BJ (cell line): Measurements from ENCODE around the gene CDR2. TPM values are rescaled to one million over a fixed set of nuclear protein-coding genes. Genes with fewer than 3 reads are reported as not detected.

Source experiments
- CTCF ChIA-PET: fragments of 350-600 bp; formaldehyde crosslinking; extraction: SDS; loops from one replicate; lab custom pipeline; 2021; ENCODE audit warnings: antibody characterized with exemption, inconsistent platforms; lab: Yijun Ruan, JAX
- POLR2A ChIA-PET: fragments of 300-600 bp; sonication (Branson Sonifier 250); formaldehyde crosslinking; extraction: SDS; loops from one replicate; lab custom pipeline; 2021; ENCODE audit warnings: antibody characterized with exemption; lab: Charles Lee
- DNase-seq: peaks from one replicate; pipeline ENCODE4 v3.0.0-alpha.2; 2011; ENCODE audit warnings: low read depth
- H3K27me3 ChIP-seq: 2 replicates; pipeline ENCODE4 v1.6.0; 2011; ENCODE audit warnings: low read length; ENCODE audit not compliant: control insufficient read depth, insufficient read depth
- H3K36me3 ChIP-seq: 2 replicates; pipeline ENCODE4 v1.5.1; 2011; ENCODE audit warnings: low read length; ENCODE audit not compliant: control insufficient read depth, insufficient read depth
- H3K4me3 ChIP-seq: 2 replicates; pipeline ENCODE4 v1.5.1; 2011; ENCODE audit warnings: low read depth, mild to moderate bottlenecking, control low read depth, low read length
- CTCF ChIP-seq: IDR thresholded peaks from 2 replicates; pipeline ENCODE4 v1.5.1; 2011; ENCODE audit warnings: low read depth, mild to moderate bottlenecking, control low read depth, inconsistent platforms, low read length, moderate library complexity; ENCODE audit not compliant: insufficient read depth
- polyA plus RNA-seq: library from polyadenylated mRNA; depleted of rRNA; stranded (reverse); fragments of >200 nt; gene quantifications from 2 replicates; pipeline ENCODE4 v1.2.3, GENCODE V29; 2011; rRNA removed

The CDR2 gene
- polyA plus RNA-seq, 1 experiment: 41.5 TPM

GRCh38 chr16:22297871-22298733 lies 76.3 kb downstream of the CDR2 start:
- Histone ChIP-seq H3K36me3 (peaks cover 7% of the 10 kb centered on the region), H3K27me3 (no peaks in the 10 kb centered on the region), H3K4me3 (peak overlapping the region; percentile 97)
- TF ChIP-seq CTCF: no peak
- ChIA-PET CTCF (interaction anchor here (0.9 to 3.0 kb wide), 8 partner anchors 12 to 106 kb away, joined by 3 to 21 read pairs (median 6); partner anchors contain the start of gene EEF2K), POLR2A (no interaction called here)
- peak; percentile 84 for DNase-seq

GRCh38 chr16:22297114-22297870 lies 77.1 kb downstream of the CDR2 start, which contains the start of gene POLR3E:
Gene POLR3E (plus strand): TSS chr16:22297409. CDS start chr16:22302969, 5,560 bp downstream.
- peak; percentile 89 for TF ChIP-seq CTCF
- Histone ChIP-seq H3K36me3 (peaks cover 3% of the 10 kb centered on the region), H3K27me3 (no peaks in the 10 kb centered on the region), H3K4me3 (peak within 1 kb of the TSS; percentile 97)
- peak; percentile 82 for DNase-seq
- POLR2A ChIA-PET: interaction anchor here (0.7 kb wide), 1 partner anchor 111 kb away, joined by 3 read pairs; no protein-coding TSS in a partner anchor
- CTCF ChIA-PET: interaction anchor here (0.5 to 3.0 kb wide), 13 partner anchors 12 to 105 kb away, joined by 3 to 21 read pairs (median 4); partner anchors contain the start of gene EEF2K

- ChIA-PET CTCF (interaction anchor here (0.5 to 3.0 kb wide), 11 partner anchors 12 to 104 kb away, joined by 3 to 21 read pairs (median 4); partner anchors contain the start of gene EEF2K), POLR2A (interaction anchor here (0.7 kb wide), 1 partner anchor 110 kb away, joined by 3 read pairs; no protein-coding TSS in a partner anchor)
- TF ChIP-seq CTCF: no peak
- Histone ChIP-seq H3K36me3 (no peaks in the 10 kb centered on the region), H3K27me3 (no peaks in the 10 kb centered on the region), H3K4me3 (peak overlapping the region; percentile 74)
- no peak for DNase-seq
These were observed 78.0 kb downstream of the CDR2 start for GRCh38 chr16:22296225-22297113.

Other genes starting within 250 kb of the CDR2 start
- not detected in 2 replicates for gene SDR42E2, start 212.1 kb downstream of the CDR2 start, polyA plus RNA-seq
- 8.7 and 10.9 TPM in 2 replicates for gene EEF2K, start 168.3 kb downstream of the CDR2 start, polyA plus RNA-seq
- gene POLR3E, start 77.2 kb downstream of the CDR2 start, polyA plus RNA-seq: 36.6 and 60.9 TPM in 2 replicates
- gene NPIPB5, start 136.3 kb upstream of the CDR2 start, polyA plus RNA-seq: 19.9 and 24.6 TPM in 2 replicates